C1 segment of cervical spinal cord (tissue), 14 donors: Measurements from ENCODE around the gene CAMTA1.
"Not testable (repeated sequence)": the region's sequence is repeated elsewhere in the genome, so short reads cannot be mapped to it uniquely, and the experiment has no call there.

Experiments
- DNase-seq, 14 donors: peaks; one replicate each; lab custom pipeline; 2025; lab: John Stamatoyannopoulos, UW

CAMTA1 gene

DNA sequence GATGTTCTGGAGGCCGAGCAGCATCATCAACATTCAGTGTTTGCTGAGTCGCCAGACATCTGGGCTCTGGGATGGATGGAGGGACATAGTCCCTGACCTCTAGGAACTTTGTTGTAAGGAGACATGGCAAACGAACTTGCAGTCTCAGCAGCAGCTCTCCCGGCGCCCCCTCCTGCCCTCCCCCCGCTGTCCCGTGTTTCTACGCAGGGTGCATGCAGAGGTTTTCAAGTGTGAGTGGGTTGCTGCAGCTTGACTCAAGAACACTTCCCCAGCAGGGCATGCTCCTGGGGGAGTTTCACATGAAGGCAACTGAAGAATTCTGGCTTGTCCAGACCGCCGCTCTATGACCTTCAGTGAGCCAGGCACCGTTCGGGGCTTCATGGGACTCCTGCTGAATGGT lies 121.9 kb downstream of the CAMTA1 start:
- DNase-seq: no peak

DNA sequence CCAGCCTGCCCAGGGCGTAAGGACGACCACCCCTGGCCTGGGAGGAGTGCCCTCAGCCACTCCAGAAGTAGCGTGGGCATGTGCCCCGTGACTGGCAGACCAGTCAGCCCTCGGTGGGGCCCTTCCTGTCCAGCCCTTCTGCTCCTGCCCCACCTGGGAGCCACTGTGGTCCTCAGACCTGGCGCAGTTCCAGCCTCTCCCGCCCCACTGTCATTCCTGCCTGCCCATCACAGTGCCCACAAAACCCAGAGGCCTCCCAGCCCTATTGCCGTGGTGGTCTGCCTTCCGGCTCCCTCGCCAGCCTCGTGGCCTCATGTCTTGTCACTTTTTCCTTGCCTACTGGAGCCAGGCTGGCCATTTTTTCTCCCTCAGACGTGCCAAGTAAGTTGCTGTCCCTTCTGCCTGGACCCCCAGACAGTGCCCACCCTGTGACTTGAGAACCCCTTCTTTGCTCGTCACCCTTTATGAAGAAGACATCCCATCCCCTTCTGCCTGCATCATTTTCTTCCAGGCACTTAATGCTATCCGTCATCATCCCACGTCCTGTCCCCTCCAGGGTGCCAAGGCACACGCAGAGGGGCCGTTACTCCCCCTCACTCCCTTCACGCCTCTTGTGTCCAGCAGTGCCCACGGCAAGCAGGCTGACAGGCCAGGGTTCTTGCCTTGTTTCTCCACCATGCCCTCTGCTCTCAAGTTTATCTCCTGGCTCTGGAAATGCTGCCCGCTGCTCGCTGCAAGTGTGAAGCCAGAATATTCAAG lies 122.6 kb downstream of the CAMTA1 start:
- DNase-seq: no peak

GRCh38 chr1:6909401-6909800 lies 124.1 kb downstream of the CAMTA1 start:
- DNase-seq: no peak

DNA sequence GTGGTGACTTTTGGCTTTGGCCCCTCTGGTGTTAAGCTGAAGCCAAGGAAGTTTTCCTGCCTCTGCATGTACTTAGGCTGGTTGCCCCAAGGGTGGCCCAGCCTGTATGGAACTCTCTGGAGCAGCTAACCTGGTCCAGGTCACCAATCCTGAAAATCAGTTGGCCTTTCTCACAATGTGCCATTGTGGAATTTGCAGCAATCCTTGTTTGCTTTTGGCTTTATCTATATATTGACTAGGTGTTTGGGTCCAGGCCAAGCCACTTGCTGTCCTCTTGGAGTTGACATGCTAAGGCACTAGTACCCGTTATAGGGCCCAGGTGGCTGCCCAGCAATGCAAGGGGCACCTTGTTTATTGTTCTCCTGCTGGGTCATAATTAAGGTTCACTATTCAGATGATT lies 124.6 kb downstream of the CAMTA1 start:
- no peak for DNase-seq

DNA sequence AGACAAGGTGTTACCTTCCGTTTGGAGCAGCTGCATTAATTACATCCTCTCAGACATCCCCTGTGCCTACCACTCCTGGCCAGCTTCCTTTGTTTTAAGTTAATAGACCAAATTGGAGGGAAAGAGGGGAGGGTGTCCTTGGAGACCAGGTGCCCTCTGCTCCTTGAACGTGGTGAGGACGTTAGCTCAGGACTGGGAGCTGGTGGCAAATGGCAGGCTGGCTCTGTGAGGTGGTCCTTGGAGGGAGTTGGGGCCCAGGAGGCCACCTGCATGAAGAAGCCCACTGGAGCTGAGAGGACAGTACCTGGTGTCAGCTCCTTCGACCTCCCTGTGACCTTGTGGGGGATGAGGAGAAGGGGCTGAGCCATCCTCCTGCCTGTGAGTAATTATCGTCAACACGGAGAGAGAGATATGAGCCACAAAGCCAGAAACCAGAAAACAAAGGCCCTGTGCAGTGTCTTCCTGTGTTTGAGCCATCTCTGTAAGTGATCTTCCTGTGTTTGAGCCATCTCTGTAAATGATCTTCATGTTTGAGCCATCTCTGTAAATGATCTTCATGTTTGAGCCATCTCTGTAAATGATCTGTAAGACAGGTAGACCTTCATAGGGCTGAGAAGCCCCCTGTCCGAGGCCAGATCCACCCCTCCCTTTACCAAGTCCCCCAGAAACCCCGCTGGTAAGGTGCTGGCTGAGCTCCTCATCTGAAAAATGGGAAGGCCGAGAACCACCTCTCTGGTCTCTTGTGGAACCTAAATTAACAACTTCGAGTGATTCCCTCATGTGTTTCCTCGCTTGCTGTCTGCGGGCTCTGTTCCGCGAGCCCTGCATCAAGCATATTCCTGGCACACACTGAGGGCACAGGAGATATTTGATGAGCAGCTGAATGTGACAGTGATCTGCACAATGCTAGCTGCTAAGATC lies 126.0 kb downstream of the CAMTA1 start:
- no peak for DNase-seq

DNA sequence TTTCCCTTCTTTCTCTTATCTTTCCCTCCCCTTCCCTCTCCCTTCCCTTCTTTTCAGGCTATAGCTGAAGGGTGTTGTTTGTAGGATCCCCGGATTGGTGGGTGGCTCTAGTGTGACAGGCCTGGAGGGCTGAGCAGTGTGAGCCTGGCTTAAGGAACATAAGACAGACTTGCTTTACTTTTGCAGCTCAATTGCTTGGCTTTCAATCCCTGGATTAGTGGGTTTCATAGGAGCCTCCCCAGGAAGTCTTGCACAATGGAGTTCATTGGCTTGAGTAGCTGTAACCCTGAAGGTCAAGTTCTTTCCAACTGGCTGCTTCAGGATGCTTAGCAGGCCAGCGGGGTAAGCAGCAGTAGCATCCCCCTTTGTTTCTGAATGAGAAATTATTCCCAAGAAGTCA lies 126.7 kb downstream of the CAMTA1 start:
- DNase-seq: no peak

- DNase-seq: peak in 7 of 14 donors; percentile 7 to 46 (median 27)
These were observed 127.3 kb downstream of the CAMTA1 start for GRCh38 chr1:6912518-6912917.

DNA sequence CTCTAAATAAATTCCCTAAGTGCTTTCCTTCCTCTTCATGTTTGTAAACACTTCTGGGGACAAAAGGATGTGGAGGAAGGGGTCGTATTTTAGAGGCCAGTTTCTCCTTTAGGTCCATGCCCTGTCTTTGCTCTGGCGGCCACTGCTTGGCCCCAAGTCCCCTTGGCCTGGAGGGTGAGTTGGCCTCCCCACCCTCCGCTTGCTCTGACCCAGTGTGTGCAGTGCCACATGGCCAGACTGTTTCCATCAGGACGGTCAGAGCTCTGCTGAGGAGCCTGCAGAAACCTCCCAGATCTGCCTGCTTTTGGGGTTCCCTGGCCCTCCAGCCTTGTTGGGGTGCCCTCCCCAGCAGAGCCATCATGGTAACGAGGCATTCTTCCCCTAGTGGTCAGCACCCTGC lies 127.8 kb downstream of the CAMTA1 start:
- DNase-seq: no peak

- DNase-seq: peak in 8 of 14 donors; percentile 16 to 75 (median 44)
These were observed 129.5 kb downstream of the CAMTA1 start for GRCh38 chr1:6914706-6915105.

DNA sequence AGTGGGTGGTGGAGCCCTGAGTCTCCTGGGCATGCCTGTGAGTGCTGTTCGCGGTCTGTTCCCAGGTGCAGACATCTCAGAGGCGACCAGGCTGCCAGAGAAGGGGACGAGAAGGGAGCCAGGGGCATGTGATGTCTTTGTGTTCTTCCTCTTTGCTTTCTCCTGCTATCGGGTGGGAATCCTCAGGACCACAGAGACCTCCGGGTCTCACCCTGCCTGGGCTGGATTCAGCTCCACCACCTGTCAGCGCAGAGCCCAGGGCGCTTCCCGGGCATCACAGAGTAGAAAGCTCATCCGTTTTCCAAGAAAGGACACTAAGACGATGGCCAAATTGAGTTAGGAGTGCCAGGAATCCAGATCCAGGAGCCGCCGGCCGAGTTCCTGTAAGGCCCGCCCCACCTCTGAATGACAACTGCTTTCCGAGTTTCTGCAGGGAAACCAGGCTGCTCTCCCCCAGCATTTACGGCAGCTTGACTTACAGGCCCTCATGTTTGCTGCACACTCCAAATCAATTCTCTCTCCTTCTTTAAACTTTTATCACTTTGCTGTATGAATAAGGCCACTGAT lies 130.8 kb downstream of the CAMTA1 start:
- peak in 1 of 14 donors; percentile 77 for DNase-seq

- DNase-seq: no peak
These were observed 131.8 kb downstream of the CAMTA1 start for GRCh38 chr1:6917067-6917466.

DNA sequence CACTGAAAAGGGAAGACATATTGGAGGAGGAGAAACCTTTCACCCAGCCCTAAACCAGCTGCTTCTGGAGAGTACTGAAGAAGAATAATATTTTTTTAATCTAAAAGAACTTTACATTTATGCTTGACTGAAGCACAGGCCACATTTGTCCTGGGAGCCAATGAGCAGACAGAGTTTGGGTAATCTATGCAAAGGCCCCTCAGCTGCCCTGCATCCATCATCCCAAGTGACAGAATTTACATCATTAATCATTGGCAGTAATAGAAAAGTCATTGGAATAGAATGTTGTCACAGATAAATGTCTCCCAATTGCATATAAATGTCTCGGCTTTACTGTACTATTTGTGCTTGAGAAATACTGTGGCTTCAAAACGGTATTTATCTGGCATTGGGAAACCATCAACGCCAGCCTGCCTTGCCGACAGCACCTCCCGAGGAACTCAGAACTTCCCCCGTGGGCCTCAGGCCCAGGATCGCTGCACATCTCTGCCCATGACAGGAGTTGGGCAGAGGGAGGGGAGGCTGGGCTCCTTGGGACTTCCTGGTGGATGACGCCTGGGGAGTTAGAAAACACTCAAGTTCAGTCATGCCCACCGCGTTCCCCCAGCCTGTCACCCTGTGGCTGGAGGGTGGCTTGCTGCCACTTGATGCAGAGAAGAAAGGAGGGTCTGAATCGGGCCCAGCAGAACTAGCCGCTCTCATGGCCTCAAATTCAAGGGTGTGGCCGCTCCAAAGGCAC lies 133.1 kb downstream of the CAMTA1 start:
- peak in 2 of 14 donors; percentile 38 to 56 for DNase-seq

- no peak for DNase-seq
These were observed 133.8 kb downstream of the CAMTA1 start for GRCh38 chr1:6918925-6919511.

DNA sequence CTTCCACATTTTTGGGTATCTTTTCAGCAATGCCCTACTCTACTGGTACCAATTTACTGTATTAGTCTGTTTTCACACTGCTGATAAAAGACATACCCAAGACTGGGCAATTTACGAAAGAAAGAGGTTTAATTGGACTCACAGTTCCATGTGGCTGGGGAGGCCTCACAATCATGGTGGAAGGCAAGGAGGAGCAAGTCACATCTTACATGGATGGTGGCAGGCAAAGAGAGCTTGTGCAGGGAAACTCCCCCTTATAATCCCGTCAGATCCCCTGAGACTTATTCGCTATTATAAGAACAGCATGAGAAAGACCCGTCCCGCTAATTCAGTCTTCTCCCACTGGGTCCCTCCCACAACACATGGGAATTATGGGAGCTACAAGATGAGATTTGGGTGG lies 136.3 kb downstream of the CAMTA1 start:
- DNase-seq: not testable (repeated sequence)

DNA sequence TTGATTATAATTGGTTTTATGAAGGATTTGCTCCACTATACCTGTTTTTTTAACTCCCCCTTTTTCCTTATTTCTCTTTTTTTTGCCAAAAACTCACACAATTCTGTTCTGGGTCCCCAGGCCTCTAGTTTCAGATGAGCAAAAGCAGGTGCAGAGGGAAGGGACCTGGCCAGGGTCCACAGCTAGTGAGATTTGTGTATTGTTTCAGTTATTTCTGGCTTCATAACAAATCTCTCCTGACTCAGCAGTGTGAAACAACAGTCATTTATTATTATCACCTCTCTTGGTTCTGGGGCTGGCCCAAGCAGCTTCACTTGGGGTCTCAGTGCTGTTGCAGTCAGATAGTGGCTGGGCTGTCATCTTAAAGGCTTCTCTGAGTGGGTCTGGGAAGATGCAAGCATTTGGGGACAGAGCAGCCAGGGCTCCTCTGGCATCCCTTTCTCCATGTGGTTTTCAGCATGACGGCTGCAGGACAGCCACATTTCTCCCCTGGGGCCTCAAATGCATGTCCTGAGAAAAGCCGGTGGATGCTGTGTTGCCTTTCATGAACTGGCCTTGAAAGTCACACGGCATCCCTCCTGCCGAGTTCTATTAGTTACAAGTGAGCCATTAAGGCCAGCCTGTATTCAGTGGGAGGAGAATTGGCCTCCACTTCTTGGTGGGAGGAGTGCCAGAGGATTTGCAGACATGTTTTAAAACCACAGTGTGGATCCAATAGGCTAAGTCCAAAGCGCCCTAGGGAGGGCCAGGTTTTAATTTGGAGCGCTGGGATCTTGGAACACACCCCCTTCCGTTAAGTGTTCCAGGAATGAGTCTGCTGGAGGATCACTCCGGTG lies 137.1 kb downstream of the CAMTA1 start:
- DNase-seq: peak in 10 of 14 donors; percentile 17 to 72 (median 48)

GRCh38 chr1:6923012-6923411 lies 137.8 kb downstream of the CAMTA1 start:
- DNase-seq: no peak

GRCh38 chr1:6923416-6923815 lies 138.2 kb downstream of the CAMTA1 start:
- DNase-seq: no peak

DNA sequence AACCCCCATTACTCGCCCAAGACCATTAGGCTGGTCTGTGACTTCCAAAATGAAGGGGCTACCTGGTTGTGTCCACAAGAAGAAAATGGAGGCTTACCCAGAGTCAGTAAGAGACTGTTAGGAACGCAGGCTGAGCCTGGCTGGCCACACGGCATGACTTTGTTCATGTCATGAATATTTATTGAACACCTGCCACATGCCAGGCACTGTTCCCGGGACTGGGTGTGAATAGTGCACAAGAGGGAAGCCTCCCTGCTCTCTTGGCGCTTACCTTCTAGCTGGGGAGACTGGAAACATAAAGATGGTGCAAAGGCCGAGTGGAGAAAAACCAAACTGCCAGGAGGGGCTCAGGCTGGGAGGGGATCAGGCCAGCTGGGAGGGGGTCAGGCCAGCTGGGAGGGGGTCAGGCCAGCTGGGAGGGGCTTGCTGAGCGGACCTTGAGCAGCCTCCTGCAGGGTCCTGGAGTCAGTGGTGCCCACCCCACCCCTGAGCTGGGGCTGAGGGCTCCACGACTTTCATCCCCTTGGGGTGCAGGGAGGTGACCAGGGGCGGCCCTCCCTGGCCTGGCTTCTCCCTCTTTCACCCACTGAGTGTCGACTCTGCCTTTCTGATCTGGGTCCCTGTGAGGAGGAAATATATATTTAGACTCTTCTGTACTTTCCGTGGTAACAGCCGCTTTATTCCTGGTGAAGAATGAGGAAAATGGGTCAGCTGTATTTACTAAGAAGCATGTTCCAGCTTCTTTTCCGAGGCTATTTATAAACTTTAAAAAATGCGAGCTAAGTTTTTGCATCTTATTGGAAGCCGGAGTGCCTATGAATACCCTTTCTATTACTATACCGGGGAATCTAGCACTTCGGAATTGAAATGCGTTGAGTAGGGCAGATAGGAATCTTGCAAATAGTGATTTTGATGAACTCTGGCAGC lies 139.0 kb downstream of the CAMTA1 start:
- peak in 1 of 14 donors; percentile 40 for DNase-seq

- no peak for DNase-seq
These were observed 139.6 kb downstream of the CAMTA1 start for GRCh38 chr1:6924891-6925290.
